Activated B cell treated with CpG ODN at 0.5 μM for 24 hours (primary cell): ENCODE data around the gene LTA. TPM values are rescaled to one million over a fixed set of nuclear protein-coding genes. Genes with fewer than 3 reads are reported as not detected.
A peak's percentile ranks its signal among the peaks of the same experiment; 100 is the strongest.
"Not testable (repeated sequence)": the region's sequence is repeated elsewhere in the genome, so short reads cannot be mapped to it uniquely, and the experiment has no call there.

Source experiments
- ATAC-seq: fragments of 200-7000 bp; cut with Tn5 transposase; one replicate; pipeline ENCODE4 v1.10.0; 2021; ENCODE audit warnings: low read depth, mild to moderate bottlenecking, moderate library complexity
- CTCF ChIA-PET: fragments of 350-600 bp; sonication (Branson Sonifier 250); formaldehyde crosslinking; loops from one replicate; lab custom pipeline; 2021; ENCODE audit warnings: antibody characterized with exemption; lab: Charles Lee
- POLR2A ChIA-PET: fragments of 350-600 bp; sonication (Branson Sonifier 250); formaldehyde crosslinking; loops from one replicate; lab custom pipeline; 2021; ENCODE audit warnings: antibody characterized with exemption; lab: Charles Lee
- DNase-seq: peaks from one replicate; pipeline ENCODE4 v3.0.0; 2022
- H3K27ac Mint-ChIP-seq: one replicate; pipeline ENCODE4 v1.8.0; 2020; ENCODE audit warnings: mixed read lengths
- H3K27me3 Mint-ChIP-seq: one replicate; pipeline ENCODE4 v1.8.0; 2021; ENCODE audit warnings: mixed read lengths
- H3K36me3 Mint-ChIP-seq: one replicate; pipeline ENCODE4 v1.8.0; 2021; ENCODE audit warnings: low read depth, mixed read lengths
- H3K4me1 Mint-ChIP-seq: one replicate; pipeline ENCODE4 v1.8.0; 2021; ENCODE audit warnings: mixed read lengths
- H3K4me3 Mint-ChIP-seq: one replicate; pipeline ENCODE4 v1.8.0; 2020; ENCODE audit warnings: mild to moderate bottlenecking, mixed read lengths
- H3K9me3 Mint-ChIP-seq: one replicate; pipeline ENCODE4 v1.8.0; 2020; ENCODE audit warnings: mixed read lengths
- CTCF ChIP-seq: fragments of 200-600 bp; IDR thresholded peaks from one replicate; pipeline ENCODE4 v1.8.0; 2022; ENCODE audit warnings: antibody characterized with exemption, mild to moderate bottlenecking
- intact Hi-C: fragments of 100-400 bp; cut with micrococcal nuclease; formaldehyde crosslinking; loops from one replicate; pipeline ENCODE4 v1.15.1; 2024
- total RNA-seq: library from RNA; stranded (reverse); gene quantifications from 2 replicates; pipeline ENCODE4 v1.2.3, GENCODE V29; 2022

Gene LTA
- total RNA-seq, 1 donor from 2014 or later: 66.0 TPM

GRCh38 chr6:31586008-31586407, 13.9 kb downstream of the LTA start, which contains the start of gene LST1:
LST1 (plus strand) TSS chr6:31586277; CDS start chr6:31587300, 1,023 bp downstream.
- Mint-ChIP-seq H3K36me3 (peaks cover 18% of the 10 kb centered on the region), H3K27me3 (no peaks in the 10 kb centered on the region), H3K4me1 (peaks cover 86% of the 10 kb centered on the region), H3K9me3 (no peaks in the 10 kb centered on the region), H3K4me3 (peak within 1 kb of the TSS; percentile 72), H3K27ac (peak within 1 kb of the TSS; percentile 94)
- ChIA-PET POLR2A (interaction anchor here (0.5 to 26.0 kb wide), 10 partner anchors 1 to 67 kb away, joined by 3 to 1155 read pairs (median 7); partner anchors contain the start of genes ATP6V1G2, DDX39B, LST1 and LTA), CTCF (interaction anchor here (5.1 to 25.7 kb wide), 3 partner anchors 11 to 32 kb away, joined by 33 to 611 read pairs (median 577); partner anchors contain the start of genes ATP6V1G2, DDX39B, NCR3 and NFKBIL1)
- TF ChIP-seq CTCF: no peak
- intact Hi-C loops: loop anchor here (1.0 kb wide), 1 partner anchor 10 kb away; no protein-coding TSS in a partner anchor
- DNase-seq: no peak
- ATAC-seq: no peak

GRCh38 chr6:31586599-31587281, 14.7 kb downstream of the LTA start:
- Mint-ChIP-seq H3K4me1 (peaks cover 91% of the 10 kb centered on the region), H3K9me3 (no peaks in the 10 kb centered on the region), H3K27ac (peak overlapping the region; percentile 94), H3K27me3 (no peaks in the 10 kb centered on the region), H3K36me3 (peaks cover 10% of the 10 kb centered on the region), H3K4me3 (peak overlapping the region; percentile 72)
- ATAC-seq (peak; percentile 62), DNase-seq (peak; percentile 38)
- ChIA-PET POLR2A (interaction anchor here (0.5 to 26.0 kb wide), 11 partner anchors 0 to 972 kb away, joined by 3 to 1155 read pairs (median 5); partner anchors contain the start of genes ATP6V1G2, C6orf47, DDX39B and LST1), CTCF (interaction anchor here (1.2 to 25.7 kb wide), 4 partner anchors 10 to 33 kb away, joined by 8 to 611 read pairs (median 305); partner anchors contain the start of genes ATP6V1G2, DDX39B, NCR3 and NFKBIL1)
- intact Hi-C loops: loop anchor here (1.0 kb wide), 1 partner anchor 10 kb away; no protein-coding TSS in a partner anchor
- TF ChIP-seq CTCF: no peak

GRCh38 chr6:31587791-31588777, 16.0 kb downstream of the LTA start:
- ATAC-seq (no peak), DNase-seq (no peak)
- Mint-ChIP-seq H3K36me3 (peaks cover 8% of the 10 kb centered on the region), H3K4me1 (peaks cover 94% of the 10 kb centered on the region), H3K27me3 (no peaks in the 10 kb centered on the region), H3K27ac (peak overlapping the region; percentile 94), H3K9me3 (no peaks in the 10 kb centered on the region), H3K4me3 (peak overlapping the region; percentile 77)
- TF ChIP-seq CTCF: no peak
- ChIA-PET POLR2A (interaction anchor here (0.6 to 26.0 kb wide), 8 partner anchors 1 to 92 kb away, joined by 3 to 1155 read pairs (median 8); partner anchors contain the start of genes C6orf47, LST1, LTA and LTB), CTCF (interaction anchor here (0.8 to 25.7 kb wide), 6 partner anchors 8 to 208 kb away, joined by 3 to 611 read pairs (median 7); partner anchors contain the start of genes ATP6V1G2, DDX39B, NCR3 and NFKBIL1)
- intact Hi-C loops: no loop called here

- TF ChIP-seq CTCF: no peak
- H3K27me3 Mint-ChIP-seq: no peaks in the 10 kb centered on the region
- H3K4me1 Mint-ChIP-seq: peaks cover 94% of the 10 kb centered on the region
- H3K27ac Mint-ChIP-seq: peak overlapping the region; percentile 76
- H3K36me3 Mint-ChIP-seq: peaks cover 8% of the 10 kb centered on the region
- H3K4me3 Mint-ChIP-seq: no peak overlapping the region
- no peaks in the 10 kb centered on the region for H3K9me3 Mint-ChIP-seq
- POLR2A ChIA-PET: interaction anchor here (25.3 to 26.0 kb wide), 2 partner anchors 2 to 12 kb away, joined by 1155 read pairs; partner anchors contain the start of genes LST1, LTA, LTB and NCR3
- intact Hi-C loops: no loop called here
- CTCF ChIA-PET: interaction anchor here (0.8 to 25.7 kb wide), 5 partner anchors 9 to 207 kb away, joined by 3 to 611 read pairs (median 4); partner anchors contain the start of genes ATP6V1G2, DDX39B, NFKBIL1 and TNF
- DNase-seq: no peak
- no peak for ATAC-seq
These were observed 17.0 kb downstream of the LTA start for GRCh38 chr6:31588871-31589650.

- H3K9me3 Mint-ChIP-seq, ATAC-seq, H3K36me3 Mint-ChIP-seq, DNase-seq, H3K27me3 Mint-ChIP-seq, H3K4me3 Mint-ChIP-seq, intact Hi-C loops: not testable (repeated sequence)
- ChIA-PET POLR2A (interaction anchor here (26.0 kb wide), 1 partner anchor 14 kb away, joined by 1155 read pairs; the partner anchor contains the start of genes LST1, LTA, LTB and TNF), CTCF (interaction anchor here (0.8 to 25.7 kb wide), 2 partner anchors 8 to 37 kb away, joined by 3 to 611 read pairs; partner anchors contain the start of genes ATP6V1G2, DDX39B and NFKBIL1)
- peaks cover 88% of the 10 kb centered on the region for H3K4me1 Mint-ChIP-seq
- peak overlapping the region; percentile 30 for H3K27ac Mint-ChIP-seq
These were observed 18.6 kb downstream of the LTA start for GRCh38 chr6:31590691-31591090.
